Activated CD4-positive, alpha-beta memory T cell treated with anti-CD3 and anti-CD28 coated beads for 36 hours (primary cell): Measurements from ENCODE around the gene CNNM2. TPM values are rescaled to one million over a fixed set of nuclear protein-coding genes. Genes with fewer than 3 reads are reported as not detected.

Experiments used
- CTCF ChIA-PET: fragments of 350-600 bp; sonication (Branson Sonifier 250); formaldehyde crosslinking; loops from one replicate; lab custom pipeline; 2021; ENCODE audit warnings: antibody characterized with exemption, inconsistent platforms; lab: Charles Lee
- POLR2A ChIA-PET: fragments of 350-600 bp; sonication (Branson Sonifier 250); formaldehyde crosslinking; loops from one replicate; lab custom pipeline; 2021; ENCODE audit warnings: antibody characterized with exemption; lab: Charles Lee
- DNase-seq: peaks from one replicate; pipeline ENCODE4 v3.0.0-alpha.2; 2020
- H3K27ac Mint-ChIP-seq: one replicate; pipeline ENCODE4 v1.8.0; 2021; ENCODE audit warnings: mixed read lengths
- H3K27me3 Mint-ChIP-seq: one replicate; pipeline ENCODE4 v1.8.0; 2021; ENCODE audit warnings: mixed read lengths
- H3K36me3 Mint-ChIP-seq: one replicate; pipeline ENCODE4 v1.8.0; 2021; ENCODE audit warnings: mixed read lengths
- H3K4me1 Mint-ChIP-seq: one replicate; pipeline ENCODE4 v1.8.0; 2021; ENCODE audit warnings: low read depth, mixed read lengths
- H3K4me3 Mint-ChIP-seq: one replicate; pipeline ENCODE4 v1.8.0; 2021; ENCODE audit warnings: mild to moderate bottlenecking, mixed read lengths
- H3K9me3 Mint-ChIP-seq: one replicate; pipeline ENCODE4 v1.8.0; 2021; ENCODE audit warnings: mixed read lengths
- intact Hi-C: fragments of 100-400 bp; cut with micrococcal nuclease; formaldehyde crosslinking; loops from one replicate; pipeline ENCODE4 v1.15.1; 2023
- total RNA-seq, 2 experiments: library from RNA; stranded (reverse); gene quantifications; one replicate each; pipeline ENCODE4 v1.2.3, GENCODE V29; 2021

The CNNM2 gene
- total RNA-seq, 2 experiments from 2014 or later: 4.0 to 4.2 TPM

DNA sequence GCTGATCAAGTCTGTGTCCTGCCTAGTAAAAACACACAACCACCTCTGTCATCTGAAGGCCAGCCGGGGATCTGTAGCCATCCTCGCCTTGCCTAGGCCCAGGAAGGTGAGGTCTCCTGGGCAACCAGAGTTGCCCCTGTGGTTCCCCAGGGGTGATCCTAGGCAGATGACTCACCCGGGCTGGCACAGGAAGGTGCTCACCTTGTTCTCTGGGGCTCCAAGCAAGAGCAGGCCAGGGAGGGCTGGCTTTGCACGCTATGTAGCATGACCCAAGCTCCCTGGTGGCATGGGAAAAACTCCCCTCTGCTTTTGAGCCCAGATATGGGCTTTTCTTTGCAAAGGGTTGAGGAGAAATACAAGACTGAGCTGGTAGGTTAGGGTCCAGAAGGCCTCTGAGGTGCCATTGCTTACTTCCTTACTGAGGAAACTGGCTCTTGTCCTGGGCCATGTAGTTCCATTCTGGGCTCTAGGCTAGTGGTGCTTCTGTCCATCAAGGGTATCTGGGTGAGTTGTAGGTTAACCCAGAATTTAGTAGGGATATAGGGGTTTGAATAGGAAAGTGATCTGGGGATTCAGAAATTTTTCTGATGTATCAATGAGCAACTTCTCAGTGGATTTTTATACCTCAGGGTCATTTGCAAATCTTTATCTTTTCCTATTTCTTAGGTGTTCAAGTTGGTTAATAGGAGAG lies 162.9 kb downstream of the CNNM2 start:
- POLR2A ChIA-PET: no interaction called here
- DNase-seq: peak; percentile 15
- Mint-ChIP-seq H3K9me3 (no peaks in the 10 kb centered on the region), H3K36me3 (peaks cover under 1% of the 10 kb centered on the region), H3K27me3 (no peaks in the 10 kb centered on the region), H3K27ac (no peak overlapping the region), H3K4me3 (no peak overlapping the region), H3K4me1 (no peaks in the 10 kb centered on the region)
- intact Hi-C loops: no loop called here
- CTCF ChIA-PET: interaction anchor here (1.6 kb wide), 1 partner anchor 164 kb away, joined by 9 read pairs; the partner anchor contains the start of gene CNNM2

- Mint-ChIP-seq H3K36me3 (peaks cover 6% of the 10 kb centered on the region), H3K27ac (no peak overlapping the region), H3K9me3 (no peaks in the 10 kb centered on the region), H3K27me3 (no peaks in the 10 kb centered on the region), H3K4me1 (no peaks in the 10 kb centered on the region), H3K4me3 (no peak overlapping the region)
- CTCF ChIA-PET: interaction anchor here (1.6 kb wide), 1 partner anchor 165 kb away, joined by 9 read pairs; the partner anchor contains the start of gene CNNM2
- no peak for DNase-seq
- intact Hi-C loops: no loop called here
- POLR2A ChIA-PET: no interaction called here
These were observed 164.6 kb downstream of the CNNM2 start for GRCh38 chr10:103082683-103083082.

- DNase-seq: no peak
- Mint-ChIP-seq H3K4me3 (no peak overlapping the region), H3K4me1 (no peaks in the 10 kb centered on the region), H3K36me3 (peaks cover 8% of the 10 kb centered on the region), H3K27me3 (no peaks in the 10 kb centered on the region), H3K27ac (no peak overlapping the region), H3K9me3 (no peaks in the 10 kb centered on the region)
- ChIA-PET CTCF (interaction anchor here (1.7 kb wide), 1 partner anchor 166 kb away, joined by 7 read pairs; the partner anchor contains the start of gene CNNM2), POLR2A (no interaction called here)
- intact Hi-C loops: no loop called here
These were observed 165.3 kb downstream of the CNNM2 start for GRCh38 chr10:103083266-103083976.

- Mint-ChIP-seq H3K27ac (no peak overlapping the region), H3K4me1 (no peaks in the 10 kb centered on the region), H3K9me3 (no peaks in the 10 kb centered on the region), H3K27me3 (no peaks in the 10 kb centered on the region), H3K36me3 (peaks cover 10% of the 10 kb centered on the region), H3K4me3 (no peak overlapping the region)
- POLR2A ChIA-PET: no interaction called here
- CTCF ChIA-PET: interaction anchor here (1.7 kb wide), 1 partner anchor 167 kb away, joined by 7 read pairs; the partner anchor contains the start of gene CNNM2
- no peak for DNase-seq
- intact Hi-C loops: no loop called here
These were observed 165.9 kb downstream of the CNNM2 start for GRCh38 chr10:103083977-103084320.

GRCh38 chr10:103086261-103086660 lies 168.2 kb downstream of the CNNM2 start:
- H3K4me1 Mint-ChIP-seq: no peaks in the 10 kb centered on the region
- peaks cover 26% of the 10 kb centered on the region for H3K36me3 Mint-ChIP-seq
- no peak overlapping the region for H3K27ac Mint-ChIP-seq
- H3K9me3 Mint-ChIP-seq: no peaks in the 10 kb centered on the region
- ChIA-PET POLR2A (no interaction called here), CTCF (no interaction called here)
- DNase-seq: no peak
- intact Hi-C loops: no loop called here
- no peaks in the 10 kb centered on the region for H3K27me3 Mint-ChIP-seq
- no peak overlapping the region for H3K4me3 Mint-ChIP-seq

DNA sequence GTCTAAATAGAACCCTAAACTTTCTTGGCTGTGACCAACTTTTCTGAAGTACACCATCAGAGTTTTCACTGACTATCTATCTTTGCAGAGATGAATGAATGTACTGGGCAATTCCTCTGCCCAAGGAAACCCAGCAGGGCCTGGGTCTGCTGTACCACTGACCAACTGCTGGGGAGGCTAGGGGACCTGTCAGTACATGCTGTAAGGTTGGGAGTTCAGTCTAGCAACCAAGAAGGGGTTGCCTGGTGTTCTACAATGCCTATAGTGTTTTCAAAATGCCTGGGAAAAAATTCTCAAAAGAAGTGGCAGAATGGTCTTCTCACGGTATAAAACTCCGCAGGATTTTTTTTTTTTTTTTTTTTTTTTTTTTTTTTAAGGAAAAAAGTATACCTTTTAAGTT lies 168.7 kb downstream of the CNNM2 start:
- Mint-ChIP-seq H3K4me3 (no peak overlapping the region), H3K27ac (no peak overlapping the region), H3K9me3 (no peaks in the 10 kb centered on the region), H3K27me3 (no peaks in the 10 kb centered on the region), H3K4me1 (peaks cover 3% of the 10 kb centered on the region), H3K36me3 (peaks cover 30% of the 10 kb centered on the region)
- no peak for DNase-seq
- ChIA-PET POLR2A (no interaction called here), CTCF (interaction anchor here (1.0 kb wide), 1 partner anchor 169 kb away, joined by 3 read pairs; the partner anchor contains the start of gene CNNM2)
- intact Hi-C loops: no loop called here

GRCh38 chr10:103089493-103089892 lies 171.4 kb downstream of the CNNM2 start:
- Mint-ChIP-seq H3K36me3 (peaks cover 50% of the 10 kb centered on the region), H3K27ac (no peak overlapping the region), H3K4me3 (no peak overlapping the region)

DNA sequence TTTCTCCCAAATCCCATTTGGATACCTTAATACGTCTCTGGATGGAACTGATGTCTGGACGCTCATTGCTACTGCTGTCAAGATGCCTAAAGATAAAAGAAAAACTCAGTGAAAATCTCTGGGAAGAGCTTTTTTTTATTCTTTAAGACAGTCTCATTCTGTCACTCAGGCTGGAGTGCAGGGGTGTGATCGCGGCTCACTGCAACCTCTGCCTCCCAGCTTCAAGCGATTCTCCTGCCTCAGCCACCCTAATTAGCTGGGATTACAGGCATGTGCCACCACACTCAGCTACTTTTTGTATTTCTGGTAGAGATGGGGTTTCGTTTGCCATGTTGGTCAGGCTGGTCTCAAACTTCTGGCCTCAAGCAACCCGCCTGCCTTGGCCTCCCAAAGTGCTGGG lies 172.8 kb downstream of the CNNM2 start:
- peaks cover 3% of the 10 kb centered on the region for H3K4me1 Mint-ChIP-seq
- CTCF ChIA-PET: interaction anchor here (1.8 to 2.3 kb wide), 3 partner anchors 21 to 174 kb away, joined by 5 to 7 read pairs (median 5); partner anchors contain the start of genes CNNM2 and RPEL1
- H3K27me3 Mint-ChIP-seq: no peaks in the 10 kb centered on the region
- POLR2A ChIA-PET: interaction anchor here (0.6 kb wide), 1 partner anchor 247 kb away, joined by 3 read pairs; no protein-coding TSS in a partner anchor
- peaks cover 54% of the 10 kb centered on the region for H3K36me3 Mint-ChIP-seq
- intact Hi-C loops: no loop called here
- no peak overlapping the region for H3K4me3 Mint-ChIP-seq
- no peaks in the 10 kb centered on the region for H3K9me3 Mint-ChIP-seq
- no peak for DNase-seq
- H3K27ac Mint-ChIP-seq: no peak overlapping the region

More at GRCh38 chr10:103089493-103089892, 171.4 kb downstream of the CNNM2 start:
- H3K4me1 Mint-ChIP-seq: peaks cover 3% of the 10 kb centered on the region
- ChIA-PET CTCF (interaction anchor here (0.8 to 1.2 kb wide), 2 partner anchors 155 to 254 kb away, joined by 3 read pairs; no protein-coding TSS in a partner anchor), POLR2A (no interaction called here)
- no peaks in the 10 kb centered on the region for H3K27me3 Mint-ChIP-seq
- no peak for DNase-seq
- intact Hi-C loops: no loop called here
- H3K9me3 Mint-ChIP-seq: no peaks in the 10 kb centered on the region

DNA sequence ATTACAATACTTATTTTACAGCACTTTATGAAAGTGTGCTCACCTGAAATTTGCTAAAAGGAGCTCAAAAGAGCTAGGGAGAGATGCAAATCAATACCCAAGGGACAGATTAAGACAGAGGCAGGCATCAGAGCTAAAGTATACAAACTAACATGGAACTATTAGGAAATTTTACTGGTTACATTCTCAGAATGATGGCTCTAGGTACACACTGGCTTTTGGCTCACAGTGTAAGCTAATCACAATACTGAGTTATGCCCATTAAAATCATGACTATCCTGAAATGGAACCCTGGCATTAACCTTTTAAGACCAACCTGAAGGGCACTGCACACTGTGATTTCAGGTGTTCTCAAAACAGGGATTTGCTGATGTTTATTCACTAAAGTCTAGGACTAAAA lies 176.9 kb downstream of the CNNM2 start:
- Mint-ChIP-seq H3K27me3 (no peaks in the 10 kb centered on the region), H3K9me3 (no peaks in the 10 kb centered on the region), H3K4me1 (peaks cover 7% of the 10 kb centered on the region), H3K27ac (no peak overlapping the region), H3K36me3 (peaks cover 41% of the 10 kb centered on the region), H3K4me3 (no peak overlapping the region)
- no peak for DNase-seq
- ChIA-PET POLR2A (no interaction called here), CTCF (no interaction called here)
- intact Hi-C loops: no loop called here

DNA sequence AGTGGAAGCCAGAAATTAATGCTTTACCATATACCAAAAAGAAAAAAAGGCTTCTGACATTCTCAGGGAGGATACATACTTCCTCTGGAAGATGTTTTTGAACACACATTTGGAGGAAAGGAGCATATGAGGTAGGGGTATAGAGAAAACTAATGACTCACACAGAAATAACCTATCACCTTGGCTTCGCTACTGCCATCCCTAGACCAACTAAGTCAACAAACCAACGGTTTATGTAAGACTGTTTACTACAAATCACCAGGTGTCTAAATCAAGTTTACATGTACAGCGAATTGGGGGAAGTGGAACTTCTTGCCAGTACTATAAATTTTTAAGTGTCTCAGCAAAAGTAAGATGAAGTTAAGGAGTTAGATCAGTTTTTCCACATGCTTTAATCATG lies 178.0 kb downstream of the CNNM2 start:
- ChIA-PET CTCF (no interaction called here), POLR2A (no interaction called here)
- H3K27me3 Mint-ChIP-seq: no peaks in the 10 kb centered on the region
- no peak overlapping the region for H3K27ac Mint-ChIP-seq
- no peak overlapping the region for H3K4me3 Mint-ChIP-seq
- H3K36me3 Mint-ChIP-seq: peaks cover 37% of the 10 kb centered on the region
- H3K9me3 Mint-ChIP-seq: no peaks in the 10 kb centered on the region
- peaks cover 7% of the 10 kb centered on the region for H3K4me1 Mint-ChIP-seq
- no peak for DNase-seq
- intact Hi-C loops: no loop called here

DNA sequence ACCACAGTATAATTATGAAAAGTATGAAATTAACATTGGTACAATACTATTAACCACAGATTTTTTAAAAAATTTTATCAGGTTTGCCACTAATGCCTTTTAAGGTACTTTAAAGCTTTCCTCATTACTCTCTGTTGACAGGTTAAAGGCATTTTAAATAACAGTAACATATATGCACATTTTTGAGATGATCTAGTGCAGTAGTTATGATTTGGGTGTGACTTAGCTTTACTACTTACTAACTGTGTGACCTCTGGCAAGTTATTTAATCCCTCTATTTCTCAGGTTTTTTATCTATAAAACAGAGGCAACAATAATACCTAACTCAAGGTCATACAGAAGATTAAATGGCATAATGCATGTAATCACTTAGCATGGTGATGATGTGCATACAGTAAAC lies 180.1 kb downstream of the CNNM2 start:
- H3K27me3 Mint-ChIP-seq: no peaks in the 10 kb centered on the region
- peaks cover 25% of the 10 kb centered on the region for H3K36me3 Mint-ChIP-seq
- H3K9me3 Mint-ChIP-seq: no peaks in the 10 kb centered on the region
- peaks cover 4% of the 10 kb centered on the region for H3K4me1 Mint-ChIP-seq
- intact Hi-C loops: no loop called here
- no peak overlapping the region for H3K4me3 Mint-ChIP-seq
- POLR2A ChIA-PET: no interaction called here
- DNase-seq: no peak
- no peak overlapping the region for H3K27ac Mint-ChIP-seq
- CTCF ChIA-PET: interaction anchor here (0.7 kb wide), 1 partner anchor 147 kb away, joined by 3 read pairs; no protein-coding TSS in a partner anchor

DNA sequence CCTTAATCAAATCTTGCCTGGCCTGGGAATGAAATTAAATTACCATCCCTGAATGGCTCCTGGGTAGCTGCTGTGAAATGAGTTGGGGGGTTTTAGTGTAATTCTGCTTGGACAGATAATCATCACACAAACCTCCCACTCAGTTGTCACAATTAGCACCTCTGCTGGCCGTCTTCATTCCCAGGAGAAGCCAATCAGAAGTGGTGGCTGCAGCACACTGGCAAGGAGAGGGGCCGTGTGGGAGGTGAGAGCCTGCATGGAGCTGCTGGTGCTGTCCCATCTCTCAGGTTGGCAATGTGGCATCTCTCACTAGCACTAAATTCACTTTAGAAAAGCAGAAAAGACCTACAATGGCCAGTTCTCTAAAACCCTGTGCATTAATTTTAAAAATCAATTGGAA lies 182.5 kb downstream of the CNNM2 start:
- intact Hi-C loops: no loop called here
- ChIA-PET POLR2A (no interaction called here), CTCF (interaction anchor here (1.8 kb wide), 1 partner anchor 144 kb away, joined by 9 read pairs; no protein-coding TSS in a partner anchor)
- Mint-ChIP-seq H3K27ac (no peak overlapping the region), H3K4me1 (peaks cover 4% of the 10 kb centered on the region), H3K27me3 (no peaks in the 10 kb centered on the region), H3K36me3 (peaks cover 15% of the 10 kb centered on the region), H3K9me3 (no peaks in the 10 kb centered on the region), H3K4me3 (no peak overlapping the region)
- no peak for DNase-seq
